ENCODE data around the gene NF2. TPM values are rescaled to one million over a fixed set of nuclear protein-coding genes. Genes with fewer than 3 reads are reported as not detected.
A peak's percentile ranks its signal among the peaks of the same experiment; 100 is the strongest.

NF2 gene
- total RNA-seq, 3 donors from 2014 or later: 21.1 to 36.1 (median 31.8) TPM

- TF ChIP-seq POLR2AphosphoS5 (IDR thresholded peaks at IDR 0.05): no peak
- TF ChIP-seq POLR2A (IDR thresholded peaks at IDR 0.05): no peak
- no peak for TF ChIP-seq CTCF (IDR thresholded peaks at IDR 0.05)
- peaks cover 4 to 10% of the 10 kb centered on the region in 2 donors for H3K4me1 ChIP-seq
- H3K36me3 ChIP-seq: no peaks in the 10 kb centered on the region
- DNase-seq (ENCODE audit: low spot score in 2 of 2): no peak
- H3K9me3 ChIP-seq: no peaks in the 10 kb centered on the region
- H3K27ac ChIP-seq: no peak overlapping the region
- H3K27me3 ChIP-seq: no peaks in the 10 kb centered on the region
- intact Hi-C loops (cut with DNase I; ENCODE audit: low total_unique reads): no loop called here
- no peak overlapping the region for H3K4me3 ChIP-seq
Observed at GRCh38 chr22:29631725-29632124, 28.3 kb downstream of the NF2 start.

GRCh38 chr22:29632672-29633071 lies 29.2 kb downstream of the NF2 start:
- no peaks in the 10 kb centered on the region for H3K9me3 ChIP-seq
- no peak overlapping the region for H3K27ac ChIP-seq
- H3K4me1 ChIP-seq: peaks cover 2% of the 10 kb centered on the region in 2 donors
- no peaks in the 10 kb centered on the region for H3K36me3 ChIP-seq
- no peaks in the 10 kb centered on the region for H3K27me3 ChIP-seq
- H3K4me3 ChIP-seq: no peak overlapping the region
- intact Hi-C loops (cut with DNase I; ENCODE audit: low total_unique reads): no loop called here
- no peak for DNase-seq (ENCODE audit: low spot score in 2 of 2)
- TF ChIP-seq POLR2AphosphoS5 (IDR thresholded peaks at IDR 0.05) (no peak), POLR2A (IDR thresholded peaks at IDR 0.05) (no peak), CTCF (IDR thresholded peaks at IDR 0.05) (no peak)

- Histone ChIP-seq H3K9me3 (no peaks in the 10 kb centered on the region), H3K36me3 (no peaks in the 10 kb centered on the region), H3K27ac (no peak overlapping the region), H3K27me3 (no peaks in the 10 kb centered on the region), H3K4me1 (no peaks in the 10 kb centered on the region), H3K4me3 (no peak overlapping the region)
- DNase-seq (ENCODE audit: low spot score in 2 of 2): no peak
- intact Hi-C loops (cut with DNase I; ENCODE audit: low total_unique reads): no loop called here
- no peak for TF ChIP-seq CTCF (IDR thresholded peaks at IDR 0.05)
- no peak for TF ChIP-seq POLR2A (IDR thresholded peaks at IDR 0.05)
- no peak for TF ChIP-seq POLR2AphosphoS5 (IDR thresholded peaks at IDR 0.05)
Observed at GRCh38 chr22:29633514-29634312, 30.3 kb downstream of the NF2 start.

- Histone ChIP-seq H3K27me3 (no peaks in the 10 kb centered on the region), H3K4me1 (no peaks in the 10 kb centered on the region), H3K36me3 (no peaks in the 10 kb centered on the region), H3K4me3 (no peak overlapping the region), H3K27ac (no peak overlapping the region), H3K9me3 (no peaks in the 10 kb centered on the region)
- no peak for DNase-seq (ENCODE audit: low spot score in 2 of 2)
- intact Hi-C loops (cut with DNase I; ENCODE audit: low total_unique reads): no loop called here
- TF ChIP-seq CTCF (IDR thresholded peaks at IDR 0.05) (no peak), POLR2A (IDR thresholded peaks at IDR 0.05) (no peak), POLR2AphosphoS5 (IDR thresholded peaks at IDR 0.05) (no peak)
Observed at GRCh38 chr22:29634847-29635246, 31.4 kb downstream of the NF2 start.

DNA sequence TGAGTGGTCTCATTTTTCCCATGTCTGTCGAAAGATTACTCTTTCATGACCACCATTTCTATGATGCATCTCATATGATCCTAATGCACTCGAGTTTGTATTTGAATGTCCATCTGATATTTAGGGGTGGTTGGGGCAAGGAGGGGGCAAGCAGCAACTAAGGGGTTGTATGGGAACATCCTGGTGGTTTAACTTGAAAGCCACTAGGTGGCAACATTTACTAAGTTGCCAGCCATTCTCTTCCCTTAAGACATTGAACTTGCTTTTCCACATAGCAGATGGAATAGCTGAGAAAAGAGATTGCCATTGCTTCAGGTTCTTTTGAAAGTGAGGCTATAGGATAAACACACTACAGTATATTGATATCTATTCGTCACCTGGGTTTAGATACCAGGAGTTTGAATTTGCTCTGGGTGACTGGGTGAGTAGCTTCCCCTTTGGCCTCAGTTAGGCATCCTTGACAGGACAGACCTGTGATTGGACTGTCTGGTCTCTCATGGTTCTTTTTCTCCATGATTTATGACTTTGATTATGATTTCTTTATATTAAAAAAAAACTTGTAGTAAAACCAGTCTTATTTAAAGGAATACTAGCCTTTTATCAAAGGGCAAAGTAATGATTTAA lies 32.4 kb downstream of the NF2 start:
- H3K4me3 ChIP-seq: no peak overlapping the region
- H3K4me1 ChIP-seq: no peaks in the 10 kb centered on the region
- TF ChIP-seq POLR2A (IDR thresholded peaks at IDR 0.05) (no peak), CTCF (IDR thresholded peaks at IDR 0.05) (peak in 2 of 3 donors; percentile 56 to 64)
- H3K36me3 ChIP-seq: no peaks in the 10 kb centered on the region
- no peaks in the 10 kb centered on the region for H3K27me3 ChIP-seq
- DNase-seq (ENCODE audit: low spot score in 2 of 2): no peak
- H3K27ac ChIP-seq: no peak overlapping the region
- intact Hi-C loops (cut with DNase I; ENCODE audit: low total_unique reads): no loop called here
- no peaks in the 10 kb centered on the region for H3K9me3 ChIP-seq

Data from breast epithelium (tissue), 4 donors.